Measurements from ENCODE around the gene ATG9A.

The ATG9A gene

GRCh38 chr2:219230059-219230540 lies 664 bp upstream of the ATG9A start:
- H3K27me3 ChIP-seq (ENCODE audit: control insufficient read depth, low read length), result no peaks in the 10 kb centered on the region
- peaks cover 74% of the 10 kb centered on the region for H3K36me3 ChIP-seq (ENCODE audit: control insufficient read depth, low read length)
- peak overlapping the region; percentile 88 for H3K4me3 ChIP-seq (ENCODE audit: low read length)
- H3K4me2 ChIP-seq (ENCODE audit: low read length), result peak overlapping the region; percentile 81
- H3F3A ChIP-seq (ENCODE audit: control insufficient read depth, insufficient read depth), result no peaks in the 10 kb centered on the region; the same call in 1 of the 2 replicates
- H3K4me1 ChIP-seq (ENCODE audit: control insufficient read depth, low read length), result peaks cover 31% of the 10 kb centered on the region
- H3K9me2 ChIP-seq (replicated peaks; ENCODE audit: control insufficient read depth, low read length), result no peaks in the 10 kb centered on the region
- H4K20me1 ChIP-seq (ENCODE audit: control insufficient read depth, insufficient read depth, low read depth, low read length), result no peaks in the 10 kb centered on the region
- no peaks in the 10 kb centered on the region for H3K9me3 ChIP-seq (ENCODE audit: control insufficient read depth, insufficient read depth, low read length)
- H3K79me2 ChIP-seq (ENCODE audit: control insufficient read depth, low read length), result peaks cover 53% of the 10 kb centered on the region
- TF ChIP-seq CTCF (IDR thresholded peaks at IDR 0.05; ENCODE audit: low read depth, low read length, poor library complexity, severe bottlenecking) (no peak), EZH2phosphoT487 (IDR thresholded peaks at IDR 0.05; ENCODE audit: borderline replicate concordance, low read length) (no peak)
- H3K27ac ChIP-seq (ENCODE audit: low read depth, low read length), result peak overlapping the region; percentile 72

- Histone ChIP-seq H3K36me3 (ENCODE audit: control insufficient read depth, low read length) (peaks cover 74% of the 10 kb centered on the region), H4K20me1 (ENCODE audit: control insufficient read depth, insufficient read depth, low read depth, low read length) (no peaks in the 10 kb centered on the region), H3K4me1 (ENCODE audit: control insufficient read depth, low read length) (peaks cover 31% of the 10 kb centered on the region), H3K9me2 (replicated peaks; ENCODE audit: control insufficient read depth, low read length) (no peaks in the 10 kb centered on the region), H3F3A (ENCODE audit: control insufficient read depth, insufficient read depth) (no peaks in the 10 kb centered on the region; the same call in 1 of the 2 replicates), H3K4me3 (ENCODE audit: low read length) (peak overlapping the region; percentile 88), H3K27me3 (ENCODE audit: control insufficient read depth, low read length) (no peaks in the 10 kb centered on the region), H3K27ac (ENCODE audit: low read depth, low read length) (peak overlapping the region; percentile 72), H3K9me3 (ENCODE audit: control insufficient read depth, insufficient read depth, low read length) (no peaks in the 10 kb centered on the region), H3K4me2 (ENCODE audit: low read length) (peak overlapping the region; percentile 84), H3K79me2 (ENCODE audit: control insufficient read depth, low read length) (peaks cover 53% of the 10 kb centered on the region)
- TF ChIP-seq EZH2phosphoT487 (IDR thresholded peaks at IDR 0.05; ENCODE audit: borderline replicate concordance, low read length) (no peak), CTCF (IDR thresholded peaks at IDR 0.05; ENCODE audit: low read depth, low read length, poor library complexity, severe bottlenecking) (no peak)
These were observed 528 bp downstream of the ATG9A start for GRCh38 chr2:219228911-219229304.

- Histone ChIP-seq H3K36me3 (ENCODE audit: control insufficient read depth, low read length) (peaks cover 74% of the 10 kb centered on the region), H3K9me3 (ENCODE audit: control insufficient read depth, insufficient read depth, low read length) (no peaks in the 10 kb centered on the region), H4K20me1 (ENCODE audit: control insufficient read depth, insufficient read depth, low read depth, low read length) (no peaks in the 10 kb centered on the region)
These were observed 1.2 kb downstream of the ATG9A start for GRCh38 chr2:219228041-219228910.

More at GRCh38 chr2:219228041-219228910, 1.2 kb downstream of the ATG9A start:
- H3K27me3 ChIP-seq (ENCODE audit: control insufficient read depth, low read length), result no peaks in the 10 kb centered on the region
- peak overlapping the region; percentile 84 for H3K4me2 ChIP-seq (ENCODE audit: low read length)
- peak overlapping the region; percentile 88 for H3K4me3 ChIP-seq (ENCODE audit: low read length)
- H3F3A ChIP-seq (ENCODE audit: control insufficient read depth, insufficient read depth), result no peaks in the 10 kb centered on the region; the same call in 1 of the 2 replicates
- TF ChIP-seq CTCF (IDR thresholded peaks at IDR 0.05; ENCODE audit: low read depth, low read length, poor library complexity, severe bottlenecking), result no peak
- no peak for TF ChIP-seq EZH2phosphoT487 (IDR thresholded peaks at IDR 0.05; ENCODE audit: borderline replicate concordance, low read length)
- no peaks in the 10 kb centered on the region for H3K9me2 ChIP-seq (replicated peaks; ENCODE audit: control insufficient read depth, low read length)
- peaks cover 31% of the 10 kb centered on the region for H3K4me1 ChIP-seq (ENCODE audit: control insufficient read depth, low read length)
- H3K27ac ChIP-seq (ENCODE audit: low read depth, low read length), result peak overlapping the region; percentile 72; the same call in 1 of the 2 replicates
- peaks cover 53% of the 10 kb centered on the region for H3K79me2 ChIP-seq (ENCODE audit: control insufficient read depth, low read length)
